ENCODE results near the gene POLR2C. TPM values are rescaled to one million over a fixed set of nuclear protein-coding genes. Genes with fewer than 3 reads are reported as not detected.
A peak's percentile ranks its signal among the peaks of the same experiment; 100 is the strongest.

POLR2C gene
- total and polyA plus RNA-seq, 9 donors, result 54.9 to 96.9 (median 68.9) TPM

GRCh38 chr16:57484515-57485005 lies 22.1 kb downstream of the POLR2C start:
- H3K4me1 ChIP-seq (ENCODE audit: insufficient read depth), result peaks cover 16% of the 10 kb centered on the region
- TF ChIP-seq CTCF (IDR thresholded peaks at IDR 0.05) (no peak), EP300 (IDR thresholded peaks at IDR 0.05) (no peak), POLR2A (IDR thresholded peaks at IDR 0.05) (no peak)
- no peaks in the 10 kb centered on the region for H3K36me3 ChIP-seq
- no peaks in the 10 kb centered on the region for H3K27me3 ChIP-seq
- H3K4me3 ChIP-seq, result no peak overlapping the region
- intact Hi-C loops (cut with DNase I), result no loop called here
- WGBS, 3 donors, result 85 to 87% (median 87%) methylated on average over 7 to 8 of the region's 8 CpGs
- no peaks in the 10 kb centered on the region for H3K9me3 ChIP-seq
- no peak overlapping the region for H3K27ac ChIP-seq
- DNase-seq, result no peak

- no peak for TF ChIP-seq POLR2A (IDR thresholded peaks at IDR 0.05)
- no peak for TF ChIP-seq EP300 (IDR thresholded peaks at IDR 0.05)
- no peak for TF ChIP-seq CTCF (IDR thresholded peaks at IDR 0.05)
- 57 to 66% (median 57%) methylated on average over 14 of the region's 14 CpGs for WGBS, 3 donors
- no peaks in the 10 kb centered on the region for H3K36me3 ChIP-seq
- no peaks in the 10 kb centered on the region for H3K9me3 ChIP-seq
- H3K4me1 ChIP-seq (ENCODE audit: insufficient read depth), result peaks cover 10% of the 10 kb centered on the region
- no peaks in the 10 kb centered on the region for H3K27me3 ChIP-seq
- intact Hi-C loops (cut with DNase I), result no loop called here
- H3K4me3 ChIP-seq, result peak overlapping the region; percentile 41
- DNase-seq, result peak in 2 of 5 donors; percentile 37 to 42
- H3K27ac ChIP-seq, result peak overlapping the region; percentile 58 to 83
Measured at GRCh38 chr16:57485091-57485915, 22.8 kb downstream of the POLR2C start.

GRCh38 chr16:57485916-57486857 lies 23.7 kb downstream of the POLR2C start, which contains the start of gene DOK4:
TSS of gene DOK4 (minus strand) at chr16:57486493. CDS start at chr16:57479507, 6,986 bp downstream.
- no peaks in the 10 kb centered on the region for H3K27me3 ChIP-seq
- H3K4me3 ChIP-seq, result peak within 1 kb of the TSS; percentile 41
- H3K36me3 ChIP-seq, result no peaks in the 10 kb centered on the region
- WGBS, 3 donors, result 1 to 2% (median 1%) methylated on average over 27 to 73 of the region's 73 CpGs
- intact Hi-C loops (cut with DNase I), result no loop called here
- peak; percentile 80 to 91 (median 87) for DNase-seq
- H3K4me1 ChIP-seq (ENCODE audit: insufficient read depth), result peaks cover 8% of the 10 kb centered on the region
- no peaks in the 10 kb centered on the region for H3K9me3 ChIP-seq
- peak within 1 kb of the TSS; percentile 58 to 83 for H3K27ac ChIP-seq
- no peak for TF ChIP-seq POLR2A (IDR thresholded peaks at IDR 0.05)
- no peak for TF ChIP-seq EP300 (IDR thresholded peaks at IDR 0.05)
- TF ChIP-seq CTCF (IDR thresholded peaks at IDR 0.05), result no peak
